Nasal cavity respiratory epithelium epithelial cell of viscerocranial mucosa (primary cell): Measurements from ENCODE around the gene TNFSF8. TPM values are rescaled to one million over a fixed set of nuclear protein-coding genes. Genes with fewer than 3 reads are reported as not detected.

Source experiments
- total RNA-seq: library from RNA; depleted of rRNA; stranded (reverse); fragments of >200 nt; gene quantifications from 2 replicates; pipeline ENCODE4 v1.2.3, GENCODE V29; 2014

The TNFSF8 gene, protein sequence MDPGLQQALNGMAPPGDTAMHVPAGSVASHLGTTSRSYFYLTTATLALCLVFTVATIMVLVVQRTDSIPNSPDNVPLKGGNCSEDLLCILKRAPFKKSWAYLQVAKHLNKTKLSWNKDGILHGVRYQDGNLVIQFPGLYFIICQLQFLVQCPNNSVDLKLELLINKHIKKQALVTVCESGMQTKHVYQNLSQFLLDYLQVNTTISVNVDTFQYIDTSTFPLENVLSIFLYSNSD
- total RNA-seq = not detected in 2 replicates

DNA sequence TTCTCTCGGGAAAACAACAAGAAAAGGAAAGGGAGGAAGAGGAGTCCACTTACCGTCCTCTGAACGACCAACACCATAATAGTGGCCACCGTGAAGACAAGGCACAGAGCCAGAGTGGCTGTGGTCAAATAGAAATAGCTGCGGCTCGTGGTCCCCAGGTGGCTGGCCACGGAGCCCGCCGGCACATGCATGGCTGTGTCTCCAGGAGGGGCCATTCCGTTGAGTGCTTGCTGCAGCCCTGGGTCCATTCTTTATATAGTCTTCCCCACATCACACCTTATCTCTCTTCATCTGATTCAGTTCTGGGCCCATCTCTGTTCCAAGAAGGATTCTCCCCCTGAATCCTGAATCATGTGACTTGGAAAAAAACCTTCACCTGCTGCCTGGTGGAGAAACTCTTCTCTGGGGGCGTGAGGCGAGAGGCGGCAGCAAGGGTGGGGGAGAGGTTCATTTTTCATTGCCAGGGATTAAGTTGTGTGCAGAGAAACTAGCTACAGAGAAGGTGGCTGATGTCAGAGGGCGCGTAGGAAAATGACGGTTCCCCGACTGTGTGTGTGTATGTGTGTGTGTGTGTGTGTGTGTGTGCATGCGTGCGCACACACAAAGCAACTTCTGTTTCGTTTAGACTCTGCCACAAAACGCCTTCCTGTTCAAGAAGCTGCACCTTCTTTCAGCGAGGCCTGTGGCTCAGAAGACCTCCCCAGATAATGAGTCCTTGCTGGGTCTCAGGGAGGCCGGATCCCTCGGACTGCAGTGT is at the start of gene TNFSF8:
TNFSF8 (minus strand) TSS at position 536 of the 757 bp plus-strand sequence; CDS start at position 248, 288 bp downstream.

Other genes with a start within 250 kb of the TNFSF8 start
- gene TEX48, start 248.4 kb downstream of the TNFSF8 start, total RNA-seq = not detected in 2 replicates
- gene TNFSF15, start 124.6 kb downstream of the TNFSF8 start, total RNA-seq = 0.34 and 2.8 TPM in 2 replicates
- 285 and 483 TPM in 2 replicates for gene TNC, start 187.6 kb upstream of the TNFSF8 start, total RNA-seq